Measurements from ENCODE around the gene ATP10B. TPM values are rescaled to one million over a fixed set of nuclear protein-coding genes. Genes with fewer than 3 reads are reported as not detected.

ATP10B gene
- total and polyA plus RNA-seq, 8 donors, result 0.76 to 20.4 (median 4.6) TPM

DNA sequence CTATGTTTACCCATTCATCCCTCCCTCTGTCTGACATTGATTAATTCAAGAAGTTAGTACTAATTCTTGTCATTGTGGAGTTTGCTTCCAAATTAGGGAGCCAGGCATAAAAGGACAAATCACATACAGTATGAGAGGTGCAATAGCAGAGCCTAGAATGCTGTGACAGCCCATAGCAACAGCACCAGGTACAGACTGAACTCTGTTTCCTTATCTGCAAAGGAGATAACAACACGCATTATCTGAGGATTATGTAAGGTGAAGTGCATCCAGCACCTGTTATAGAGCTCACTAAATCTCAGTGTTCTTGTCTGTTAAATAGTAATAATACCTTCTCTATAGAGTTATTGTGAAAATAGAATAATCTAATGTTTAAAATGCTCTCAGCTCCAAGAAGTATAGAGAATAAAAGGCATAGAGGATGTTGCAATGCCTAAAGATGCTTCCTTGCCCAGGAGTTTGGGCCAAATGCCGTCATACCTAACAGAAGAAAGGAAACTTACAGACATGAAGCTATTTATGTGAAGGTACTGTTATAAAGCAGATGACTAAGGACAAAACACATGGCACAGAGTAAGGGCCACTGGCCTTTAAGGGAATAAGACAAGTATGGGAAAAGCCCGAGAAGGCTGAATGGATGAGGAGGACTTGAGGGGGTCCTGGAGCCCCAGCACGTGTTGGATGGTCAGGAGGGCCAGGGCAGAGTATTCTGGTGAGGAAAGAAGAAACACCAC, 214.5 kb downstream of the ATP10B start:
- FAIRE-seq (no peak), ATAC-seq (peak in 3 of 4 donors; percentile 44 to 57 (median 47)), DNase-seq (no peak)
- no peak overlapping the region for H3K4me3 ChIP-seq
- 60 to 68% methylated on average over 4 of the region's 4 CpGs for WGBS, 2 donors
- H3K27me3 ChIP-seq, result no peaks in the 10 kb centered on the region
- intact Hi-C loops (cut with DNase I), result no loop called here
- no peak for TF ChIP-seq CTCF (IDR thresholded peaks at IDR 0.05)
- H3K27ac ChIP-seq, result peak overlapping the region in 1 of 4 donors; percentile 17
- peaks cover 0 to 17% (median 12%) of the 10 kb centered on the region in 3 donors for H3K4me1 ChIP-seq
- no peaks in the 10 kb centered on the region for H3K9me3 ChIP-seq
- H3K36me3 ChIP-seq, result no peaks in the 10 kb centered on the region

- FAIRE-seq (no peak), ATAC-seq (no peak), DNase-seq (no peak)
- Histone ChIP-seq H3K4me1 (peaks cover 0 to 17% (median 12%) of the 10 kb centered on the region in 3 donors), H3K4me3 (no peak overlapping the region), H3K9me3 (no peaks in the 10 kb centered on the region), H3K36me3 (no peaks in the 10 kb centered on the region), H3K27me3 (no peaks in the 10 kb centered on the region), H3K27ac (peak overlapping the region in 1 of 4 donors; percentile 9)
- 81 to 85% methylated on average over 4 of the region's 4 CpGs for WGBS, 2 donors
- TF ChIP-seq CTCF (IDR thresholded peaks at IDR 0.05), result no peak
- intact Hi-C loops (cut with DNase I), result no loop called here
Observed at GRCh38 chr5:160635663-160636062, 216.3 kb downstream of the ATP10B start.

DNA sequence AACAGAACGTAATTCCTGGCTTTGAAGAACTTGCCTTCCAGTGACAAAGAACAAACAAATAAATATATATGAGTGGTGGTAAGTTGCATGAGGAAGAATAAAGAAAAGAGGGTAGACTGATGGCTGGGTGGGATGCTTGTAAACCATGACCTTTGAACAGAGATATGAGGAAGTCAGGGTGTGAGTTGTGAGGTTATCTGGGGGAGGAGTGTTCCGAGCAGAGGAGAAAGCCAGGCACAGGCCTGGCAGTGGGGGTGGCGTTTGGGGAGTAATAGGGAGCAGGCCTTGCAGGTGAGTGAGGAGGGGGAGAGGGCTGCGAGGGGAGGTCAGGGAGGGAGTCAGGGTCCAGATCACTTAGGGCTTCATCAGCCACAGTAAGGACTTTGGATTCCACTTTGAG, 217.0 kb downstream of the ATP10B start:
- Histone ChIP-seq H3K9me3 (no peaks in the 10 kb centered on the region), H3K36me3 (no peaks in the 10 kb centered on the region), H3K27ac (peak overlapping the region in 1 of 4 donors; percentile 9), H3K4me1 (peaks cover 0 to 17% (median 12%) of the 10 kb centered on the region in 3 donors), H3K4me3 (no peak overlapping the region), H3K27me3 (no peaks in the 10 kb centered on the region)
- ATAC-seq, result peak in 1 of 4 donors; percentile 76
- intact Hi-C loops (cut with DNase I), result no loop called here
- FAIRE-seq, result peak; percentile 47
- WGBS, 2 donors, result 83 to 85% methylated on average over 4 of the region's 4 CpGs
- TF ChIP-seq CTCF (IDR thresholded peaks at IDR 0.05), result no peak
- DNase-seq, result no peak

DNA sequence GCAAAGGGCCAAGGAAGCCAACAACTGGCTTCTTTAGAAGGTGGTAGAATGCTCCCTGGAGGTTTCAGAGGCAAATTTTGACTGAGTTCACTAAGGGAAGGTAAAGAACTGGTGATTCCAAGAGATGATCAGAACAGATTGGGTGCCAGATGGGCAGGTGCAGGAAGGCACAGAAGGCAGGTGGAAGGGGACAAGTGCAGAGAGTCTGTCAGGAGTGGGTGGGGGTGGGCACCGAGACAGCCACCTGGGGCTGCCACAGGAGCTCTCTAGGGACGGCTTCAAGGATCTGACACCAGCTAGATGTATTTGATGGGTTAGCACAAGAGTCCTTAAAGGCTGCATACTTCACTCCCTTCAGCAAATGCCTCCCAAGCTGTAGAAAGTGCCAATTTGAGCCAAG, 223.0 kb downstream of the ATP10B start:
- no peak for TF ChIP-seq CTCF (IDR thresholded peaks at IDR 0.05)
- Histone ChIP-seq H3K9me3 (no peaks in the 10 kb centered on the region), H3K4me3 (no peak overlapping the region), H3K27ac (no peak overlapping the region), H3K36me3 (no peaks in the 10 kb centered on the region), H3K27me3 (no peaks in the 10 kb centered on the region), H3K4me1 (no peaks in the 10 kb centered on the region)
- no peak for FAIRE-seq
- WGBS, 2 donors, result 68 to 93% methylated on average over 2 of the region's 2 CpGs
- DNase-seq, result no peak
- intact Hi-C loops (cut with DNase I), result no loop called here
- no peak for ATAC-seq

GRCh38 chr5:160628619-160628968, 223.4 kb downstream of the ATP10B start:
- whole genome bisulfite sequencing, 2 donors, result 81 to 85% methylated on average over 1 of the region's 1 CpG
- no peaks in the 10 kb centered on the region for H3K9me3 ChIP-seq
- FAIRE-seq, result no peak

More at GRCh38 chr5:160628619-160628968, 223.4 kb downstream of the ATP10B start:
- Histone ChIP-seq H3K36me3 (no peaks in the 10 kb centered on the region), H3K27ac (no peak overlapping the region), H3K4me1 (no peaks in the 10 kb centered on the region), H3K4me3 (no peak overlapping the region), H3K27me3 (no peaks in the 10 kb centered on the region)
- no peak for DNase-seq
- no peak for TF ChIP-seq CTCF (IDR thresholded peaks at IDR 0.05)
- intact Hi-C loops (cut with DNase I), result no loop called here
- no peak for ATAC-seq

Data from pancreas (tissue), 10 donors.